ENCODE results near the gene BICDL1.
"Not testable (repeated sequence)": the region's sequence is repeated elsewhere in the genome, so short reads cannot be mapped to it uniquely, and the experiment has no call there.

Gene BICDL1

GRCh38 chr12:119988472-119989360 lies at the start of gene BICDL1:
TSS of gene BICDL1 (plus strand) at chr12:119989236. CDS start at chr12:119989869, 633 bp downstream.
- peak; percentile 87 to 98 (median 90) for DNase-seq

- no peak for DNase-seq
Measured at GRCh38 chr12:119940897-119941296, 48.1 kb upstream of the BICDL1 start.

GRCh38 chr12:119942386-119942785 lies 46.6 kb upstream of the BICDL1 start:
- DNase-seq: no peak

GRCh38 chr12:119946213-119946612 lies 42.8 kb upstream of the BICDL1 start:
- DNase-seq: no peak

GRCh38 chr12:119949145-119949544 lies 39.9 kb upstream of the BICDL1 start:
- DNase-seq: no peak

GRCh38 chr12:119949594-119949993 lies 39.4 kb upstream of the BICDL1 start:
- no peak for DNase-seq

GRCh38 chr12:119956047-119956446 lies 33.0 kb upstream of the BICDL1 start:
- DNase-seq: no peak

- no peak for DNase-seq
Measured at GRCh38 chr12:119957135-119957534, 31.9 kb upstream of the BICDL1 start.

GRCh38 chr12:119959435-119959834 lies 29.6 kb upstream of the BICDL1 start:
- no peak for DNase-seq

- no peak for DNase-seq
Measured at GRCh38 chr12:119964123-119964522, 24.9 kb upstream of the BICDL1 start.

- no peak for DNase-seq
Measured at GRCh38 chr12:119964929-119965328, 24.1 kb upstream of the BICDL1 start.

GRCh38 chr12:119980242-119980641 lies 8.8 kb upstream of the BICDL1 start:
- DNase-seq: no peak

GRCh38 chr12:119980702-119981101 lies 8.3 kb upstream of the BICDL1 start:
- not testable (repeated sequence) for DNase-seq

- DNase-seq: peak in 2 of 4 experiments; percentile 34 to 59
Measured at GRCh38 chr12:119989361-119989730, 310 bp downstream of the BICDL1 start.

GRCh38 chr12:119989731-119990381 lies 820 bp downstream of the BICDL1 start:
- DNase-seq: peak in 3 of 4 experiments; percentile 30 to 66 (median 34)

GRCh38 chr12:119990382-119990874 lies 1.4 kb downstream of the BICDL1 start:
- no peak for DNase-seq

GRCh38 chr12:119992129-119992705 lies 3.2 kb downstream of the BICDL1 start:
- no peak for DNase-seq

- DNase-seq: no peak
Measured at GRCh38 chr12:119994892-119995658, 6.0 kb downstream of the BICDL1 start.

GRCh38 chr12:119996417-119996816 lies 7.4 kb downstream of the BICDL1 start:
- no peak for DNase-seq

GRCh38 chr12:119998471-119999245 lies 9.6 kb downstream of the BICDL1 start:
- DNase-seq: no peak

GRCh38 chr12:120000556-120000955 lies 11.5 kb downstream of the BICDL1 start:
- no peak for DNase-seq
